GM12892 (cell line): ENCODE data around the gene ROBO4. TPM values are rescaled to one million over a fixed set of nuclear protein-coding genes. Genes with fewer than 3 reads are reported as not detected.

Experiments
- DNase-seq: peaks from one replicate; pipeline ENCODE4 v3.0.0; 2011; ENCODE audit not compliant: insufficient read length
- FAIRE-seq: peaks from 2 replicates; lab custom pipeline; 2011; peaks lifted over from hg19 to GRCh38; lab: Jason Lieb, UNC
- POLR2A ChIP-seq: IDR thresholded peaks from 2 replicates; pipeline ENCODE4 v1.6.1; 2011; ENCODE audit warnings: low read depth, low read length, control low read depth
- POLR2AphosphoS5 ChIP-seq: IDR thresholded peaks from 2 replicates; pipeline ENCODE4 v1.6.1; 2011; ENCODE audit warnings: low read depth, low read length, control low read depth
- TAF1 ChIP-seq: IDR thresholded peaks from 2 replicates; pipeline ENCODE4 v1.6.1; 2011; ENCODE audit warnings: low read depth, mild to moderate bottlenecking, control low read depth, low read length, borderline replicate concordance
- polyA plus RNA-seq: library from polyadenylated mRNA; unstranded; fragments of >200 nt; gene quantifications from one replicate; pipeline ENCODE4 v1.2.1, GENCODE V29; 2012; ENCODE audit warnings: missing spikeins, inconsistent platforms; ENCODE audit not compliant: missing spikeins

The ROBO4 gene
- polyA plus RNA-seq = not detected

GRCh38 chr11:124897674-124898262 lies at the start of gene ROBO4:
Gene ROBO4, minus strand, starts transcription at chr11:124897865. Its CDS starts 70 bp downstream, at chr11:124897795.
- TF ChIP-seq TAF1 = no peak
- TF ChIP-seq POLR2A = no peak
- no peak for TF ChIP-seq POLR2AphosphoS5
- no peak for FAIRE-seq
- DNase-seq = no peak

- DNase-seq (no peak), FAIRE-seq (no peak)
- TF ChIP-seq TAF1 (no peak), POLR2AphosphoS5 (no peak), POLR2A (no peak)
These were observed 49.1 kb upstream of the ROBO4 start for GRCh38 chr11:124946735-124947141.

- DNase-seq = no peak
- FAIRE-seq = no peak
- no peak for TF ChIP-seq TAF1
- TF ChIP-seq POLR2A = no peak
- no peak for TF ChIP-seq POLR2AphosphoS5
These were observed 48.2 kb upstream of the ROBO4 start for GRCh38 chr11:124945826-124946225.

GRCh38 chr11:124944565-124944964 lies 46.9 kb upstream of the ROBO4 start:
- TF ChIP-seq TAF1 = no peak
- no peak for TF ChIP-seq POLR2A
- no peak for TF ChIP-seq POLR2AphosphoS5
- FAIRE-seq = no peak
- no peak for DNase-seq

- no peak for DNase-seq
- TF ChIP-seq POLR2A = no peak
- FAIRE-seq = no peak
These were observed 46.1 kb upstream of the ROBO4 start for GRCh38 chr11:124943741-124944140.

- TF ChIP-seq POLR2A (no peak), TAF1 (no peak), POLR2AphosphoS5 (no peak)
- FAIRE-seq (no peak), DNase-seq (no peak)
These were observed 45.6 kb upstream of the ROBO4 start for GRCh38 chr11:124943254-124943616.

- DNase-seq (no peak), FAIRE-seq (no peak)
- TF ChIP-seq TAF1 (no peak), POLR2AphosphoS5 (no peak), POLR2A (no peak)
These were observed 45.0 kb upstream of the ROBO4 start for GRCh38 chr11:124942466-124943253.

GRCh38 chr11:124941703-124942102 lies 44.0 kb upstream of the ROBO4 start:
- FAIRE-seq (no peak), DNase-seq (no peak)
- TF ChIP-seq POLR2A = no peak
- TF ChIP-seq POLR2AphosphoS5 = no peak
- TF ChIP-seq TAF1 = no peak

- DNase-seq = no peak
- no peak for FAIRE-seq
- TF ChIP-seq POLR2A = no peak
- no peak for TF ChIP-seq POLR2AphosphoS5
- TF ChIP-seq TAF1 = no peak
These were observed 41.3 kb upstream of the ROBO4 start for GRCh38 chr11:124938970-124939369.

GRCh38 chr11:124938206-124938765 lies 40.6 kb upstream of the ROBO4 start:
- FAIRE-seq = no peak
- TF ChIP-seq TAF1 (no peak), POLR2A (no peak), POLR2AphosphoS5 (no peak)

GRCh38 chr11:124937336-124937935 lies 39.8 kb upstream of the ROBO4 start:
- DNase-seq (no peak), FAIRE-seq (no peak)
- TF ChIP-seq POLR2AphosphoS5 (no peak), POLR2A (no peak), TAF1 (no peak)

More at GRCh38 chr11:124938206-124938765, 40.6 kb upstream of the ROBO4 start:
- DNase-seq = no peak
